B cell (primary cell): ENCODE data around the gene TRIM41.

Source experiments
- EZH2 ChIP-seq: IDR thresholded peaks from 2 replicates; pipeline ENCODE4 v1.6.1; 2012; ENCODE audit warnings: borderline replicate concordance, low read depth, mild to moderate bottlenecking, moderate library complexity, low read length; ENCODE audit not compliant: insufficient read depth, poor library complexity, severe bottlenecking
- TF ChIP-seq, protein P1 (sequence below): fragments of 200-600 bp; IDR thresholded peaks from one replicate; pipeline ENCODE4 v1.8.0; 2022; ENCODE audit warnings: antibody characterized with exemption, mild to moderate bottlenecking

DNA sequence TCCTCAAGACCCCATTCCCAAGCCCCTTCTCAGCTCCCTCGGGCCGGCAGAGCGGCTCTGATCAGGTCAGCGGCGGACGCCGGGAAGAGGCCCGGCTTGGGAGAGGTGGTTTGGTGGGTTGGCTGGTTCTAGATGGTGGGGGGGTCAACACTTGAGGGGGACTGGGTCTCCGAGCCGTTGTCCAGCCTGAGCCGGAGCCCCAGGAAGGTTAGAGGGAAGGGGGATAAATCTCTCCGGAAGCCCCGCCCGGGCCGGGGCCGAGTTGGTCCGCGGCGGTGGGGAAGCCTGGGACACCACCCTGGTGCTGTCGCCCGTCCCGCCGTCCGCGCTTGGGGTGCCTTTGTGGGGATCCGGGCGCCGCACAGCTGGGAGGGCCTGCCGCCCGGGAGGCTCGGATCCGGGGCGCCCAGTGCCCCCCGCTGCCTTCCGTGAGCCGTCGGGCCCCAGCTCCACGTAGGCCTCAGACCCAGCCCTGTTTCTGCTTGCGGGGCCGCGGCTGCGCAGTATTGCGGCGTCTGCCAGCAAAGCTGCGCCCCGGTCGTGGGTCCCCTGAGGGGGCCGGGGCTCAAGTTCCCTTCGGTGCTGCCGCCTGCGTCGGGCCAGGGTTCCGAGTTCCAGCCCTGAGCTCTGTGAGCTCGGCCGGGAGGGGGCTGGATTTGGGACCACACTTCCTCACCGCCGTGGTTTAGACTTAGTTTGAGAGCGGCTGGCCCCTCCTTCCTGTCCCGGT is 38.4 kb downstream of the TRIM41 start:
- TF ChIP-seq, protein P1, sequence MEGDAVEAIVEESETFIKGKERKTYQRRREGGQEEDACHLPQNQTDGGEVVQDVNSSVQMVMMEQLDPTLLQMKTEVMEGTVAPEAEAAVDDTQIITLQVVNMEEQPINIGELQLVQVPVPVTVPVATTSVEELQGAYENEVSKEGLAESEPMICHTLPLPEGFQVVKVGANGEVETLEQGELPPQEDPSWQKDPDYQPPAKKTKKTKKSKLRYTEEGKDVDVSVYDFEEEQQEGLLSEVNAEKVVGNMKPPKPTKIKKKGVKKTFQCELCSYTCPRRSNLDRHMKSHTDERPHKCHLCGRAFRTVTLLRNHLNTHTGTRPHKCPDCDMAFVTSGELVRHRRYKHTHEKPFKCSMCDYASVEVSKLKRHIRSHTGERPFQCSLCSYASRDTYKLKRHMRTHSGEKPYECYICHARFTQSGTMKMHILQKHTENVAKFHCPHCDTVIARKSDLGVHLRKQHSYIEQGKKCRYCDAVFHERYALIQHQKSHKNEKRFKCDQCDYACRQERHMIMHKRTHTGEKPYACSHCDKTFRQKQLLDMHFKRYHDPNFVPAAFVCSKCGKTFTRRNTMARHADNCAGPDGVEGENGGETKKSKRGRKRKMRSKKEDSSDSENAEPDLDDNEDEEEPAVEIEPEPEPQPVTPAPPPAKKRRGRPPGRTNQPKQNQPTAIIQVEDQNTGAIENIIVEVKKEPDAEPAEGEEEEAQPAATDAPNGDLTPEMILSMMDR = no peak
- TF ChIP-seq EZH2 = no peak
